OCI-LY1 (cell line): ENCODE measurements around the gene CERS6.

Experiments used
- H2AFZ ChIP-seq: fragments of 200-600 bp; sonication (generic), shearing (Covaris generic); 2 replicates; pipeline ENCODE4 v1.6.0; 2014; ENCODE audit warnings: antibody characterized with exemption, mild to moderate bottlenecking, low read length
- H3F3A ChIP-seq: fragments of 200-600 bp; sonication (generic), shearing (Covaris generic); 2 replicates; pipeline ENCODE4 v1.6.0; 2014; ENCODE audit warnings: mild to moderate bottlenecking, antibody characterized with exemption, low read length, moderate library complexity; ENCODE audit not compliant: insufficient read depth
- H3K27ac ChIP-seq: fragments of 200-600 bp; sonication (generic); 2 replicates; pipeline ENCODE4 v1.5.1; 2014; ENCODE audit warnings: low read length, mixed run types, mild to moderate bottlenecking, low read depth; ENCODE audit not compliant: poor library complexity, severe bottlenecking
- H3K27me3 ChIP-seq: fragments of 200-600 bp; sonication (generic); 2 replicates; pipeline ENCODE4 v1.6.0; 2014; ENCODE audit warnings: antibody characterized with exemption, mild to moderate bottlenecking, low read length, moderate library complexity; ENCODE audit not compliant: insufficient read depth
- H3K36me3 ChIP-seq: fragments of 200-600 bp; sonication (generic); 2 replicates; pipeline ENCODE4 v1.6.1; 2014; ENCODE audit warnings: mild to moderate bottlenecking, antibody characterized with exemption, low read length, moderate library complexity, mixed read lengths; ENCODE audit not compliant: insufficient read depth
- H3K4me1 ChIP-seq: fragments of 200-600 bp; sonication (generic); 2 replicates; pipeline ENCODE4 v1.5.1; 2014; ENCODE audit warnings: mild to moderate bottlenecking, low read length, moderate library complexity; ENCODE audit not compliant: insufficient read depth, severe bottlenecking
- H3K4me2 ChIP-seq: fragments of 200-600 bp; sonication (generic), shearing (Covaris generic); 2 replicates; pipeline ENCODE4 v1.6.1; 2014; ENCODE audit warnings: low read length
- H3K4me3 ChIP-seq: fragments of 200-600 bp; sonication (generic); 2 replicates; pipeline ENCODE4 v1.5.1; 2014; ENCODE audit warnings: low read length, low read depth, mild to moderate bottlenecking, mixed read lengths; ENCODE audit not compliant: poor library complexity, severe bottlenecking
- H3K79me2 ChIP-seq: fragments of 200-600 bp; shearing (Covaris generic); 2 replicates; pipeline ENCODE4 v1.6.1; 2016; ENCODE audit warnings: mixed run types, low read length, mixed read lengths; ENCODE audit not compliant: insufficient read depth
- H3K9ac ChIP-seq: fragments of 200-600 bp; sonication (generic), shearing (Covaris generic); 2 replicates; pipeline ENCODE4 v1.6.1; 2014; ENCODE audit warnings: mild to moderate bottlenecking, low read length, mixed read lengths
- H3K9me2 ChIP-seq: fragments of 200-600 bp; sonication (generic), shearing (Covaris generic); 2 replicates; pipeline ENCODE4 v1.6.1; 2014; ENCODE audit warnings: low read depth, mild to moderate bottlenecking, low read length, mixed read lengths
- H3K9me3 ChIP-seq: fragments of 200-600 bp; shearing (Covaris generic); 2 replicates; pipeline ENCODE4 v1.6.1; 2014; ENCODE audit warnings: low read length, mixed read lengths
- H4K20me1 ChIP-seq: fragments of 200-600 bp; sonication (generic), shearing (Covaris generic); 2 replicates; pipeline ENCODE4 v1.6.0; 2016; ENCODE audit warnings: mild to moderate bottlenecking, low read length; ENCODE audit not compliant: insufficient read depth
- CTCF ChIP-seq: fragments of 200-600 bp; sonication (generic), shearing (Covaris generic); IDR thresholded peaks from 2 replicates; pipeline ENCODE4 v1.5.1; 2017; ENCODE audit warnings: mild to moderate bottlenecking, antibody characterized with exemption, low read length, moderate library complexity, mixed read lengths
- EZH2 ChIP-seq: fragments of 200-600 bp; sonication (generic), shearing (Covaris generic); IDR thresholded peaks from 2 replicates; pipeline ENCODE4 v1.8.0; 2017; ENCODE audit warnings: borderline replicate concordance, mixed run types, mild to moderate bottlenecking, antibody characterized with exemption, low read length, moderate library complexity, mixed read lengths

CERS6 gene

GRCh38 chr2:168503901-168504300, 47.8 kb downstream of the CERS6 start:
- no peak overlapping the region for H3K27ac ChIP-seq
- H3K79me2 ChIP-seq = no peaks in the 10 kb centered on the region
- H3K4me1 ChIP-seq = no peaks in the 10 kb centered on the region
- no peaks in the 10 kb centered on the region for H3K27me3 ChIP-seq
- H4K20me1 ChIP-seq = no peaks in the 10 kb centered on the region
- no peak overlapping the region for H3K9ac ChIP-seq
- H3K4me3 ChIP-seq = no peak overlapping the region
- H3K4me2 ChIP-seq = no peak overlapping the region
- H3K9me3 ChIP-seq = no peaks in the 10 kb centered on the region
- TF ChIP-seq EZH2 = no peak
- no peak for TF ChIP-seq CTCF
- H3K9me2 ChIP-seq = no peaks in the 10 kb centered on the region
- H2AFZ ChIP-seq = no peak overlapping the region
- H3K36me3 ChIP-seq = no peaks in the 10 kb centered on the region
- no peaks in the 10 kb centered on the region for H3F3A ChIP-seq

- no peak overlapping the region for H2AFZ ChIP-seq
- H3K9me3 ChIP-seq = no peaks in the 10 kb centered on the region
- no peak for TF ChIP-seq EZH2
- no peak for TF ChIP-seq CTCF
- no peaks in the 10 kb centered on the region for H3K9me2 ChIP-seq
- no peaks in the 10 kb centered on the region for H3F3A ChIP-seq
- H4K20me1 ChIP-seq = no peaks in the 10 kb centered on the region
- H3K9ac ChIP-seq = no peak overlapping the region
- H3K4me2 ChIP-seq = no peak overlapping the region
- H3K4me3 ChIP-seq = no peak overlapping the region
- H3K27me3 ChIP-seq = no peaks in the 10 kb centered on the region
- H3K27ac ChIP-seq = no peak overlapping the region
- H3K4me1 ChIP-seq = no peaks in the 10 kb centered on the region
- no peaks in the 10 kb centered on the region for H3K36me3 ChIP-seq
- H3K79me2 ChIP-seq = no peaks in the 10 kb centered on the region
Observed at GRCh38 chr2:168504323-168504722, 48.3 kb downstream of the CERS6 start.

GRCh38 chr2:168510125-168510756, 54.2 kb downstream of the CERS6 start:
- Histone ChIP-seq H3K9me2 (no peaks in the 10 kb centered on the region), H3F3A (no peaks in the 10 kb centered on the region), H3K9me3 (no peaks in the 10 kb centered on the region), H3K27ac (no peak overlapping the region), H4K20me1 (no peaks in the 10 kb centered on the region), H3K4me2 (no peak overlapping the region), H3K4me3 (no peak overlapping the region), H3K27me3 (no peaks in the 10 kb centered on the region), H2AFZ (no peak overlapping the region), H3K36me3 (no peaks in the 10 kb centered on the region), H3K4me1 (no peaks in the 10 kb centered on the region), H3K9ac (no peak overlapping the region), H3K79me2 (no peaks in the 10 kb centered on the region)
- TF ChIP-seq CTCF = no peak
- no peak for TF ChIP-seq EZH2
